NCI-H187 (cell line): Measurements from ENCODE around the gene HEBP1.

Experiments
- DNase-seq, 2 experiments: peaks; one replicate each; lab custom pipeline; 2025; lab: John Stamatoyannopoulos, UW

HEBP1 gene

GRCh38 chr12:12990700-12991468, 9.2 kb downstream of the HEBP1 start:
- DNase-seq, result no peak

GRCh38 chr12:12987421-12987820, 12.6 kb downstream of the HEBP1 start:
- no peak for DNase-seq

- DNase-seq, result no peak
Measured at GRCh38 chr12:12986775-12987331, 13.2 kb downstream of the HEBP1 start.

- no peak for DNase-seq
Measured at GRCh38 chr12:12985817-12986408, 14.2 kb downstream of the HEBP1 start.

GRCh38 chr12:12984149-12984548, 15.9 kb downstream of the HEBP1 start:
- no peak for DNase-seq

- DNase-seq, result no peak
Measured at GRCh38 chr12:12983420-12984035, 16.5 kb downstream of the HEBP1 start.

GRCh38 chr12:12982331-12982730, 17.7 kb downstream of the HEBP1 start:
- no peak for DNase-seq

GRCh38 chr12:12979731-12980259, 20.3 kb downstream of the HEBP1 start:
- DNase-seq, result no peak

- DNase-seq, result no peak
Measured at GRCh38 chr12:12979126-12979525, 20.9 kb downstream of the HEBP1 start.

- DNase-seq, result no peak
Measured at GRCh38 chr12:12977231-12977630, 22.8 kb downstream of the HEBP1 start.

- no peak for DNase-seq
Measured at GRCh38 chr12:12976366-12976765, 23.7 kb downstream of the HEBP1 start.

GRCh38 chr12:12975322-12976077, 24.6 kb downstream of the HEBP1 start:
- no peak for DNase-seq

GRCh38 chr12:12974211-12974610, 25.9 kb downstream of the HEBP1 start:
- DNase-seq, result no peak

GRCh38 chr12:12973019-12973418, 27.0 kb downstream of the HEBP1 start:
- DNase-seq, result no peak

- no peak for DNase-seq
Measured at GRCh38 chr12:12965836-12966235, 34.2 kb downstream of the HEBP1 start.

- no peak for DNase-seq
Measured at GRCh38 chr12:12964255-12964654, 35.8 kb downstream of the HEBP1 start.

GRCh38 chr12:12960639-12961209, 39.3 kb downstream of the HEBP1 start:
- DNase-seq, result no peak

GRCh38 chr12:12958886-12959285, 41.2 kb downstream of the HEBP1 start:
- no peak for DNase-seq

GRCh38 chr12:12954878-12955625, 45.0 kb downstream of the HEBP1 start:
- DNase-seq, result no peak

- no peak for DNase-seq
Measured at GRCh38 chr12:12954356-12954755, 45.7 kb downstream of the HEBP1 start.

GRCh38 chr12:12952036-12952435, 48.0 kb downstream of the HEBP1 start, which contains the start of gene GPRC5D:
TSS of gene GPRC5D (minus strand) at chr12:12952170. CDS start at chr12:12950384, 1,786 bp downstream.
- no peak for DNase-seq
